Daoy (cell line): ENCODE results near the gene TAOK3. TPM values are rescaled to one million over a fixed set of nuclear protein-coding genes. Genes with fewer than 3 reads are reported as not detected.
"Not testable (repeated sequence)": the region's sequence is repeated elsewhere in the genome, so short reads cannot be mapped to it uniquely, and the experiment has no call there.

Source experiments
- DNase-seq: peaks from one replicate; pipeline ENCODE4 v3.0.0-alpha.2; 2015; ENCODE audit warnings: low read depth
- total RNA-seq: library from RNA; depleted of rRNA; stranded (reverse); fragments of >200 nt; shearing (Covaris generic); gene quantifications from 2 replicates; pipeline ENCODE4 v1.2.3, GENCODE V29; 2014

The TAOK3 gene
- total RNA-seq, 1 experiment from 2014 or later, result 12.9 TPM

GRCh38 chr12:118373616-118374015, 909 bp upstream of the TAOK3 start:
- no peak for DNase-seq

GRCh38 chr12:118371321-118372282, 1.1 kb downstream of the TAOK3 start:
- peak; percentile 32 for DNase-seq

GRCh38 chr12:118370601-118371000, 2.1 kb downstream of the TAOK3 start:
- DNase-seq, result no peak

- no peak for DNase-seq
Measured at GRCh38 chr12:118368821-118369220, 3.9 kb downstream of the TAOK3 start.

GRCh38 chr12:118361889-118362288, 10.8 kb downstream of the TAOK3 start:
- DNase-seq, result no peak

- no peak for DNase-seq
Measured at GRCh38 chr12:118361092-118361404, 11.7 kb downstream of the TAOK3 start.

GRCh38 chr12:118359541-118359915, 13.2 kb downstream of the TAOK3 start:
- DNase-seq, result no peak

GRCh38 chr12:118358612-118359540, 13.8 kb downstream of the TAOK3 start:
- no peak for DNase-seq

- no peak for DNase-seq
Measured at GRCh38 chr12:118358008-118358359, 14.7 kb downstream of the TAOK3 start.

GRCh38 chr12:118357257-118358007, 15.3 kb downstream of the TAOK3 start:
- peak; percentile 30 for DNase-seq

- DNase-seq, result no peak
Measured at GRCh38 chr12:118356809-118357256, 15.9 kb downstream of the TAOK3 start.

GRCh38 chr12:118355843-118356242, 16.9 kb downstream of the TAOK3 start:
- DNase-seq, result no peak

GRCh38 chr12:118354903-118355302, 17.8 kb downstream of the TAOK3 start:
- no peak for DNase-seq

GRCh38 chr12:118354503-118354902, 18.2 kb downstream of the TAOK3 start:
- not testable (repeated sequence) for DNase-seq

GRCh38 chr12:118353721-118354120, 19.0 kb downstream of the TAOK3 start:
- DNase-seq, result no peak

- no peak for DNase-seq
Measured at GRCh38 chr12:118350908-118351559, 21.7 kb downstream of the TAOK3 start.

- DNase-seq, result no peak
Measured at GRCh38 chr12:118347916-118348315, 24.8 kb downstream of the TAOK3 start.

- no peak for DNase-seq
Measured at GRCh38 chr12:118346895-118347294, 25.8 kb downstream of the TAOK3 start.

GRCh38 chr12:118345355-118345754, 27.4 kb downstream of the TAOK3 start:
- no peak for DNase-seq

- no peak for DNase-seq
Measured at GRCh38 chr12:118344829-118345228, 27.9 kb downstream of the TAOK3 start.

GRCh38 chr12:118342090-118342489, 30.6 kb downstream of the TAOK3 start:
- DNase-seq, result no peak
